H9 (cell line): ENCODE measurements around the gene ZNF513. TPM values are rescaled to one million over a fixed set of nuclear protein-coding genes. Genes with fewer than 3 reads are reported as not detected.
A peak's percentile ranks its signal among the peaks of the same experiment; 100 is the strongest.

Experiments used
- DNase-seq: peaks from one replicate; pipeline ENCODE4 v3.0.0-alpha.2; 2017
- H2AFZ ChIP-seq: one replicate; pipeline ENCODE4 v1.6.1; 2013; ENCODE audit warnings: mild to moderate bottlenecking, low read length, control low read depth, moderate library complexity
- H2AK5ac ChIP-seq: 2 replicates; pipeline ENCODE4 v1.6.1; 2013; ENCODE audit warnings: low read length, control low read depth, mixed read lengths; ENCODE audit not compliant: insufficient read length
- H2BK120ac ChIP-seq: one replicate; pipeline ENCODE4 v1.6.1; 2013; ENCODE audit warnings: low read depth, mild to moderate bottlenecking, low read length, control low read depth, inconsistent platforms; ENCODE audit not compliant: poor library complexity, severe bottlenecking
- H2BK12ac ChIP-seq: 2 replicates; pipeline ENCODE4 v1.6.1; 2013; ENCODE audit warnings: low read length, control low read depth, mixed read lengths, low read depth; ENCODE audit not compliant: insufficient read length
- H2BK15ac ChIP-seq: 2 replicates; pipeline ENCODE4 v1.6.1; 2013; ENCODE audit warnings: low read depth, low read length, control low read depth
- H2BK20ac ChIP-seq: one replicate; pipeline ENCODE4 v1.6.1; 2013; ENCODE audit warnings: low read depth, mild to moderate bottlenecking, low read length, control low read depth, inconsistent platforms; ENCODE audit not compliant: poor library complexity, severe bottlenecking
- H2BK5ac ChIP-seq: 2 replicates; pipeline ENCODE4 v1.6.1; 2013; ENCODE audit warnings: low read length, control low read depth, mixed read lengths; ENCODE audit not compliant: insufficient read length
- H3K14ac ChIP-seq: 2 replicates; pipeline ENCODE4 v1.6.1; 2013; ENCODE audit warnings: low read length, control low read depth; ENCODE audit not compliant: insufficient read depth
- H3K18ac ChIP-seq: 2 replicates; pipeline ENCODE4 v1.6.1; 2013; ENCODE audit warnings: low read depth, mild to moderate bottlenecking, mixed read lengths, low read length, control low read depth; ENCODE audit not compliant: insufficient read length
- H3K23ac ChIP-seq: 2 replicates; pipeline ENCODE4 v1.6.1; 2013; ENCODE audit warnings: low read length, control low read depth, mixed read lengths, low read depth; ENCODE audit not compliant: insufficient read length
- H3K23me2 ChIP-seq: 2 replicates; pipeline ENCODE4 v1.6.1; 2013; ENCODE audit warnings: low read depth, mild to moderate bottlenecking, mixed read lengths, low read length, control low read depth; ENCODE audit not compliant: insufficient read length, poor library complexity, severe bottlenecking
- H3K27ac ChIP-seq: 2 replicates; pipeline ENCODE4 v1.5.1; 2013; ENCODE audit warnings: low read length, control low read depth, mixed read lengths, low read depth; ENCODE audit not compliant: insufficient read length
- H3K27me3 ChIP-seq: 2 replicates; pipeline ENCODE4 v1.6.1; 2013; ENCODE audit warnings: low read length, control low read depth, inconsistent platforms; ENCODE audit not compliant: insufficient read depth
- H3K4ac ChIP-seq: 2 replicates; pipeline ENCODE4 v1.6.1; 2013; ENCODE audit warnings: low read depth, mild to moderate bottlenecking, control low read depth, inconsistent platforms, low read length, moderate library complexity
- H3K4me1 ChIP-seq: 2 replicates; pipeline ENCODE4 v1.6.1; 2013; ENCODE audit warnings: low read length, control low read depth, inconsistent platforms; ENCODE audit not compliant: insufficient read depth
- H3K4me2 ChIP-seq: 2 replicates; pipeline ENCODE4 v1.6.1; 2013; ENCODE audit warnings: low read length, control low read depth, mixed read lengths; ENCODE audit not compliant: insufficient read length, insufficient read depth
- H3K56ac ChIP-seq: 2 replicates; pipeline ENCODE4 v1.6.1; 2013; ENCODE audit warnings: low read depth, mild to moderate bottlenecking, mixed read lengths, low read length, control low read depth; ENCODE audit not compliant: insufficient read length
- H3K79me1 ChIP-seq: 2 replicates; pipeline ENCODE4 v1.6.1; 2013; ENCODE audit warnings: low read depth, mild to moderate bottlenecking, moderate library complexity, low read length, control low read depth, inconsistent platforms; ENCODE audit not compliant: insufficient read depth, poor library complexity, severe bottlenecking
- H3K79me2 ChIP-seq: 2 replicates; pipeline ENCODE4 v1.6.1; 2013; ENCODE audit warnings: low read length, control low read depth, inconsistent platforms; ENCODE audit not compliant: insufficient read depth
- H3K9ac ChIP-seq: 2 replicates; pipeline ENCODE4 v1.6.1; 2013; ENCODE audit warnings: low read length, control low read depth, mixed read lengths; ENCODE audit not compliant: insufficient read length; ENCODE audit errors: extremely low read depth
- H3K9me3 ChIP-seq: one replicate; pipeline ENCODE4 v1.6.1; 2013; ENCODE audit warnings: low read depth, low read length, inconsistent platforms; ENCODE audit not compliant: control insufficient read depth
- H3T11ph ChIP-seq: one replicate; pipeline ENCODE4 v1.6.1; 2013; ENCODE audit warnings: mild to moderate bottlenecking, low read length, control low read depth, inconsistent platforms
- H4K20me1 ChIP-seq: one replicate; pipeline ENCODE4 v1.6.1; 2013; ENCODE audit not compliant: control insufficient read depth, insufficient read length, insufficient read depth
- H4K5ac ChIP-seq: 2 replicates; pipeline ENCODE4 v1.6.1; 2013; ENCODE audit warnings: low read depth, mild to moderate bottlenecking, mixed read lengths, low read length, control low read depth; ENCODE audit not compliant: insufficient read length
- H4K8ac ChIP-seq: replicated peaks from 2 replicates; pipeline ENCODE4 v1.6.1; 2013; ENCODE audit warnings: low read length, control low read depth, mixed read lengths, low read depth; ENCODE audit not compliant: insufficient read length
- H4K91ac ChIP-seq: 2 replicates; pipeline ENCODE4 v1.6.1; 2013; ENCODE audit warnings: low read depth, mild to moderate bottlenecking, moderate library complexity, mixed read lengths, low read length, control low read depth; ENCODE audit not compliant: insufficient read length
- H3K27ac Mint-ChIP-seq, 3 experiments: 2 replicates in 2 of 3; 3 replicates in 1 of 3; pipeline ENCODE4 v1.8.0; 2020 to 2021; ENCODE audit warnings: mixed read lengths in 3 of 3, mild to moderate bottlenecking in 1 of 3, moderate library complexity in 1 of 3
- H3K27me3 Mint-ChIP-seq: 2 replicates; pipeline ENCODE4 v1.8.0; 2021; ENCODE audit warnings: low read depth, mild to moderate bottlenecking, moderate library complexity, mixed read lengths
- H3K36me3 Mint-ChIP-seq, 3 experiments: 2 replicates in 2 of 3; 3 replicates in 1 of 3; pipeline ENCODE4 v1.8.0; 2020 to 2021; ENCODE audit warnings: low read depth in 3 of 3, mixed read lengths in 3 of 3; ENCODE audit not compliant: insufficient read depth in 1 of 3
- H3K4me1 Mint-ChIP-seq, 2 experiments: 2 replicates each; pipeline ENCODE4 v1.8.0; 2020; ENCODE audit warnings: mixed read lengths in 2 of 2
- H3K4me3 Mint-ChIP-seq, 2 experiments: 2 replicates in 1 of 2; 3 replicates in 1 of 2; pipeline ENCODE4 v1.8.0; 2020 to 2021; ENCODE audit warnings: mild to moderate bottlenecking in 2 of 2, mixed read lengths in 2 of 2, moderate library complexity in 1 of 2
- H3K9me3 Mint-ChIP-seq, 2 experiments: 2 replicates in 1 of 2; 3 replicates in 1 of 2; pipeline ENCODE4 v1.8.0; 2020; ENCODE audit warnings: mild to moderate bottlenecking in 2 of 2, mixed read lengths in 2 of 2, moderate library complexity in 1 of 2
- CTCF ChIP-seq: fragments of 200-600 bp; sonication (generic); conservative IDR thresholded peaks from 3 replicates; pipeline ENCODE4 v1.8.0; 2021; ENCODE audit warnings: antibody characterized with exemption, mild to moderate bottlenecking
- WGBS: extraction: QIAGEN DNeasy Blood & Tissue Kit; methylation state at CpG from one replicate; pipeline ENCODE4 v1.1.7; 2013; ENCODE audit warnings: missing lambda C conversion rate, low lambda C conversion rate, mixed read lengths; ENCODE audit not compliant: insufficient read length; ENCODE audit errors: extremely low coverage; 5-methylcytosine and 5-hydroxymethylcytosine counted together
- total RNA-seq: library from RNA; stranded (reverse); gene quantifications from 2 replicates; pipeline ENCODE4 v1.2.1, GENCODE V29; 2021

The ZNF513 gene
- total RNA-seq, 1 experiment from 2014 or later: 26.5 TPM

DNA sequence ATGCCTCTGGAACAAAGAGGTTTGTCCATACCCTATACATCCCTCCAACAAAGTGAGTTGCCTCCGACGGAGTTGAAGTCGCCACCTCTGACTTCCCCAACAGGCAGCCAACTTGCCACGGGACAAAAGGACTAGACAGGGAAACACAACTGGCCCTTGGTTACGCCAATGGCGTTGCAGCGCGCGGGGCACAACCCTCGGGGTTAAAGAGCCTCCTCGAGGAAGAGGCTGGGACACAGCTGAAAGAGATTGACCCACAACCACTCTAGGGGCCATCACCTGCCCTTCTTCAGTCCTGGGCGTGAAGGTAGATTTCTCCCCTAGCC lies 24.5 kb downstream of the ZNF513 start:
- no peak for DNase-seq
- Histone ChIP-seq H2BK120ac (peak overlapping the region; percentile 79), H4K8ac (peak overlapping the region; percentile 78)

More for the DNA sequence above, 24.5 kb downstream of the ZNF513 start:
- Histone ChIP-seq H3K9me3 (no peaks in the 10 kb centered on the region), H3T11ph (no peak overlapping the region), H3K23ac (no peak overlapping the region), H2BK12ac (no peak overlapping the region), H3K4ac (peak overlapping the region; percentile 56; the same call in 1 of the 2 replicates), H3K56ac (peak overlapping the region; percentile 84), H3K79me2 (peaks cover 29% of the 10 kb centered on the region; the same call in 1 of the 2 replicates), H2BK15ac (no peak overlapping the region), H3K9ac (peak overlapping the region; percentile 95), H4K5ac (peak overlapping the region; percentile 85), H3K27me3 (no peaks in the 10 kb centered on the region), H3K27ac (peak overlapping the region; percentile 91), H2AFZ (no peak overlapping the region), H2AK5ac (no peak overlapping the region), H2BK5ac (peak overlapping the region; percentile 73), H3K4me1 (peaks cover 2% of the 10 kb centered on the region; the same call in 1 of the 2 replicates), H3K14ac (peak overlapping the region; percentile 94), H4K20me1 (peaks cover under 1% of the 10 kb centered on the region), H3K23me2 (no peaks in the 10 kb centered on the region), H2BK20ac (no peak overlapping the region), H3K4me2 (peak overlapping the region; percentile 81), H3K18ac (peak overlapping the region; percentile 97), H3K79me1 (peaks cover 4% of the 10 kb centered on the region), H4K91ac (no peak overlapping the region)
- TF ChIP-seq CTCF: no peak
- peak overlapping the region; percentile 100 for H3K27ac Mint-ChIP-seq
- H3K27me3 Mint-ChIP-seq: no peaks in the 10 kb centered on the region
- peak overlapping the region; percentile 97 to 100 for H3K4me3 Mint-ChIP-seq
- peaks cover 12 to 16% of the 10 kb centered on the region in 2 experiments for H3K9me3 Mint-ChIP-seq
- peaks cover 16 to 43% of the 10 kb centered on the region in 2 experiments for H3K4me1 Mint-ChIP-seq
- H3K36me3 Mint-ChIP-seq: peaks cover 17 to 25% (median 17%) of the 10 kb centered on the region in 3 experiments
- no CpG with 5 or more reads among the region's 12 CpGs for WGBS
